G401.6 (cell line): ENCODE data around the gene AKAP7.
"Not testable (repeated sequence)": the region's sequence is repeated elsewhere in the genome, so short reads cannot be mapped to it uniquely, and the experiment has no call there.

ENCODE experiments used
- FAIRE-seq: peaks from 2 replicates; lab custom pipeline; 2012; peaks lifted over from hg19 to GRCh38; lab: Jason Lieb, UNC

The AKAP7 gene

DNA sequence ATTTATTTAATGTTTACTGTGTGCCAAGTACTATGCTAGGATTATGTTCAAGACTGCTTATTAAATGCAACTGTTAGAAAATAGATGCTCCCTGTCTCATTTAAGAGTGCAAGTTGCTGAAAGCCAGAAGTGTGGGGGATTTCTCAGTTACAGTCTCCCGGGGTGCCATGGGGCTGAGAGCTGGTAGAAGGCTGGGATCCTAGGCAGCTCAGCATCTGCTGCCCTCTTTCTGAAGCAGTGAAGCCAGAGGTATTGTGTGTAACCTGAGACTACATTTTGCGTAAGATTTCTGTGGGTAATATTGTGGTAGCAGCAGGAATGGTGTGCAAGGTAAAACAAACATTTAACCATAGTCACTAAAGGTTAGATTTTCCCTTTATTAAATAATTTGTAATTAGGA lies 120.6 kb downstream of the AKAP7 start:
- no peak for FAIRE-seq

DNA sequence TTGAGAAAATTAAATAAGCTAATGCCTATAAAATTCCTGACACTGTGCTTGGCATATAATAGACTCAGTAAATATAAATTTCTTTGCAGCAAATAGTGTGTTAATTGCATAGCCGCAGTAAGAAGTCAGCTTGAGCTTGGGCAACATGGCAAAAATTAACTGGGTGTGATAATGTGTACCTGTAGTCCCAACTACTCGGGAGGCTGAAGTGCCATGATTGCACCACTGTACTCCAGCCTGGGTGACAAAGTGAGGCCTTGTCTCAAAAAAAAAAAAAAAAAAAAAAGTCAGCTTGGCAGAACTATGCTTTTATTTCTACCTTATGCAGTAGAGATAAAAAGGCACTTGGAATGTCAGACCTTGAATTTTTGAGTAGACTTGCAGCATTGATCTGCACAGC lies 121.8 kb downstream of the AKAP7 start:
- FAIRE-seq, result no peak

DNA sequence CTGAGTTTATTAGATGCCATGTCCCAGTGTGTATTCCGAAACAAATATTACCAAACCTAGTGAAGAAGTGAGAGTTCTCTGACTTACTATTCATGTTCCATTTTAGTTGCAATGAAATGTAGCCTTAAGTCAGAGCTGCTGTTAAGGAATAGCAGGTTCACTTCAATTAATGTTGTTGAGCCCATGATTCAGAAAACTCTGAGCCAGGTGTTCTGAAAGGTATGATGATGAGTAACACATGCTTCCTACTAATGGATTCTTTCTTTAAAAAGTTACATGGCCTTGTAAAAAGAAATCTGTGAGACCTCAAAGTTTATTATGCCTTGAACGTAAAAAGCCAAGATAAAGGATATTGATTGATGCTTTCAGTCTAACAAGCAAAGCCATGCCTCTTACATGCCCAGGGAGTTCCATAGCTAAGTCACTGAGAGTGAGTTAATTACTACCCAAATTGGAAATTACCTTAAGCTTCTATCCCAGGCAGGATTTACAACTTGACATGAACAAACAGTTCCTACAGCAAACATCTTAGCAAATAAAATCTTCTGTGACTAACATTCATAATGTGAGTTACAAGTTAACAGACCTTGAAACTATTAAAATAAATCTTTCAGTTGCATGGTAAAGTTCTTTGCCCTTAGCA lies 122.9 kb downstream of the AKAP7 start:
- FAIRE-seq, result no peak

DNA sequence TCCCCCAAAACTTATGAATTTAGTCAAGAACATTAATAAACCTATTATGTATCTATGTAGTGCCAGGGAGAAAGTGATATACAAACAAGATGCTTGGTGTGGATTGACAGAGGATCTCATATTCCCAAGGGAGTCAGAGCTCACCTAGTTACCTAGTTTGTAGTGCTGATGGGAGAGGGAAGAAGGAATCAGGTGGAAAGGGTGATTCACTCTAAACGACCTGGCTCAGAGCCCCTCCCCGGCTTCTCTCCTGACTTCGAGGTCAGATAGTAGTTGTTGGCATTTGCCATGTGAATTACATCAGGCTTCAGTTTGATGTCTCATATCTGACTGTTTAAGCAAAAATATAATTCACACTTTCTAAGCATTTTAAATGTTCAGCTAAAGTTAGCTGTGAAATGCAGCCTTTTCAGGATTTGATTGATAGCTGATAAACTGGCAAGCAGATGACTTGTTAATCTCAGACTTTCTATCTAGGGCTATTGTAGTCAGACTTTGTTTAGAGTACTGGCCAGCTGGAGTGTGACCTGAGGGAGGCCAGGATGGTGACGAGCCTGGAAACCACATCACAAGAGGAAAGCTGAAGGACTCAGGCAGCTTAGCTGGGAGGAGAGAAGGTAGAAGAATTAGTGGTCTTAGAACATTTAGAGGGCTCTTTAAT lies 123.7 kb downstream of the AKAP7 start:
- FAIRE-seq, result no peak

DNA sequence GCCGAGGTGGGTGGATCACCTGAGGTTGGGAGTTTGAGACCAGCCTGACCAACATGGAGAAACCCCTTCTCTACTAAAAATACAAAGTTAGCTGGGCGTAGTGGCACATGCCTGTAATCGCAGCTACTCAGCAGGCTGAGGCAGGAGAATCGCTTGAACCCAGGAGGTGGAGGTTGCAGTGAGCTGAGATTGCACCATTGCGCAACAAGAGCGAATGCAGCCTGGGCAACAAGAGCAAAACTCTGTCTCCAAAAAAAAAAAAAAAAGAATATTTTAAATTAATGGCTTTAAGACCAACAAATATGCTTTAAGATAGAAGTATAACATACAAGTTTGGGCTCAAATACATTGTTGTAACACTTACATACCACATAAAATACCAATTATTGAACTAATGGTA lies 125.7 kb downstream of the AKAP7 start:
- FAIRE-seq, result not testable (repeated sequence)

DNA sequence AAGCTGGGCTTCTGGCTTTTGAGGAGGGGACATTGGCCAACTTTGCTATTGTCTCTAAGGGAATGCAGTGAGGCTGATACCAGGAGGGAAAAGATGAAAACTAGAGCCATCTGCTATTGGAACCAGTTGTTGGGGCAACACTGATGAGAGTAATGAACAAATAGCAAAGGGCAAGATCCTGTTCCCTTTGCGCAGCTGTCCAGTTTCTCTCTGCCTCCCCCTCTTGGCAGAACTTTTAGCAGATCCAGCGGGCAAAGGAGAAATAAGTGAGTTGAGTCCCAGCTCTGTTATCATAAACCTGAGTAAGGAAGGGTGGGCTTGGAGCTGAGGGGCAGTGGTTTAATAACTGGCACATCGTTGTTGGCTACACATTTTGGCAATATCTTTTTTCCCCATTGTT lies 126.8 kb downstream of the AKAP7 start:
- FAIRE-seq, result no peak

DNA sequence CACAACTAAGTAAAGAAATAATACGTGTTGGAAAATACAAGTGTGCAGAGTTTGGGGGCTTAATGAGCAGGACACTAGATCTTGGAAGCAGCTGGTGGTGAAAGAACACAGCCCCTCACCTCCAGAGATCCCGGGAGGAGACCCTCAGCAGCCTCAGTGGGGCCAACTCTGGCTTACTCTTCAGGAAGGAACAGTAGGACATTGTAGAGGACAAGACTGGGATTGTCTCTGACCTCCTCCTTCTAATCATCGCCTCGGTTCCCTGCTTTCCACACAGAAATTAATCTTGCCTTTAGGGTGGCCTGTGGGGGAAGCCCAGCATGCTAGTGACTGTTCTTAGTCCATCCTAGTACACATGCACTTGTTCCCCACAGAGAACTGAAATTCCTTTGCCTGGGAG lies 130.7 kb downstream of the AKAP7 start:
- FAIRE-seq, result no peak

DNA sequence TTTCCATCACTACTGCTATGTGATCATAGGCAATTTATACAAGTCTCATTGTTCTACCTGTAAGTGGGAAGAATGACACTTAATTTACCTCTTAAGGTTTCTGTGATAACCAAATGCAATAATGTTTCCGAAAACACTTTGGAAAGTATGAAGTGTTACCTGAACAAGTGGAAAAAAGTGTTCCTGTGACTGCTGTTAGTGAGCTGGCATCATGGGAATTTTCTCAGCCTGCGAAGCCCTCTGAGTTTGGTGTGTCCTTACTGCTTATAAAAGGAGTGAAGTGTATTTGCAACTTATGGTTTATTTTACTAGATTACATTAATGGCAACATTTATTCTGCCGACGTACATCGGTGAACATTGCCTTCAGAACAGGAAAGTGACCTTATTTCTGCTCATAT lies 133.0 kb downstream of the AKAP7 start:
- no peak for FAIRE-seq

DNA sequence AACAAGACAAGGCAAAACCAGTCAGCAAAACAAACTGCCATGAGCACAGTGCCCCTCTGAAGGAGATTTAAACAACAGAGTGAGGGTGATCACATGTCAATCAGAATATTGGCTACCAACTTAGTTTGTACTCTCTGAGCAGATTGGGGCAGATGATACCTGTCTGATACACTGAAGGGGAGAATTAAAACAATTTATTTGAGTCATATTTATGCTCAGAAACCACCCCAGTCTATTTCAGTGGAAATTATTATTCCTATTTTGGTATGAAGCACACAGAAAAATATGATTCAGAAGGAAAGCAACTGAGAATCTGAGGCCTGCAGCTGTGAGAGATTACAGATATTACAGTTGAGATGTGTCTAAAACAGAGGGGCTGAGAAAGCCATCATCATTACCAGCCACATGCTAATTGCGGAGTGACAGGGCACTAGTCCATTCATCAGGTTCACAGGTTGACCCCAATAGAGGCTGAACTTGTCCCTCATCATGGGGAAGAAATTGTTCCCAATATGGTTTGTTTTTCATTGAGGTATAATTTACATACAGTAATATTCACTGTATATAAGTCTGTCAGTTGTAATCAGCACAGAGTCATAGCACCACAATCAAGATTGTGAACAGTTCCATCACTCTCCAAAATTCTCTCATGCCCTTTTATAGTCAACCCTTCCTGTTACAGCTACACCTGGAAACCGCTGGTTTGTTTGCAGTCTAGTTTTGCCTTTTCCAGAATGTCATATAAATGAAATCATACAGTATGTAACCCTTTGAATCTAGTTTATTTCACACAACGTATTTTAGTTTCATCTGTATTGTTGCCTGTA lies 134.5 kb downstream of the AKAP7 start:
- no peak for FAIRE-seq

DNA sequence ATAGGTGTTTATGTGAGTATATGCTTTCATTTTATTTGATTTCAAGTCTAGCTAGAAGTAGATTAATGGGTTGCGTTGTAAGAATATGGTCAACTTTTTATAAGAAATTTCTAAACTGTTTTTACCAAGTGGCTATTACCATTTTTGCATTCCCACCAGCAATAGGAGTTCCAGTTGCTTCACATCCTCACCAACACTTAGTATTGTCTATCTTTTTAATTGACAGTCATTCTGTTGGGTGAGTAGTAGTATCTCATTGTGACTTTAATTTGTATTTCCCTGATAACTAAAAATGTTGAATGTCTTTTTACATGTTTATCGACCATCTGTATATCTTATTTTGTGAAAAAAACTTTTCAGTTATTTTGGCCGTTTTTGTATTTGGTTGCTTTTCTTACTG lies 135.3 kb downstream of the AKAP7 start:
- no peak for FAIRE-seq

DNA sequence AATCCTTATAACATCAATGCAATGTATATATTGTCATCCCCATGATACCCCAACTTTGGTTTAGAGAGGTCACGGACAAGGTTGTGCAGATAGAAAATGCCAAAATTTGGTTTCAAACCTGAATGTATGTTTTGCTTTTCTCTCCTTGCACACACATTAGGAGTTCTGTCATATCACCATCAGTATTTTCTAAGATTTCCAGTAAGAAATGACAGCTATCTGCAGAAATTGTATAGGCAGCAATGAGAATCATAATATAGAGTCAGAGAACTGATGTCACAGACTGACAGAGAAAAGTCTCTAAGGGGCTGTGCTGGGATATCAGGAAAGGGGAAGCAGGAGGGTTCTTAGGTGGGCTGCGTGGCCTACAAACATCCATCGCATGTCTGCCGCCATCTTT lies 140.0 kb downstream of the AKAP7 start:
- no peak for FAIRE-seq

DNA sequence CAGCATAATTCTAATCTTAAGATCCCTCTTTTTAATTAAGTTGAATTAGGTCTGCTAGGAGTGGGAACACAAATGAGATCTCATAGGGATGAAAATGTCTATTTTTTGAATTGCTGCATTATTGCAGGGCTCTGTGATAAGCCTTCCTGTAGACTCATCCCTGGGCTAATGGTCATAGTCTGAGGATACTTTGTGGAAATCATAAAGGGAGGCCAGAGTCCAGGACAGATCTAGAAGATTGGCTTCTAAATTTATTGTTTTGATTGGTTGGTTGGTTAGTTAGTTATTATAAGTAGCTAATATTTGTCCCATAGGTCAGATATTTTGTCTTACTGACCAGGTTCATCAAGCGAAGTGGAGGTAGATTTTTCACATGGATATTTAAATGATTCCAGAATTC lies 142.3 kb downstream of the AKAP7 start:
- no peak for FAIRE-seq

DNA sequence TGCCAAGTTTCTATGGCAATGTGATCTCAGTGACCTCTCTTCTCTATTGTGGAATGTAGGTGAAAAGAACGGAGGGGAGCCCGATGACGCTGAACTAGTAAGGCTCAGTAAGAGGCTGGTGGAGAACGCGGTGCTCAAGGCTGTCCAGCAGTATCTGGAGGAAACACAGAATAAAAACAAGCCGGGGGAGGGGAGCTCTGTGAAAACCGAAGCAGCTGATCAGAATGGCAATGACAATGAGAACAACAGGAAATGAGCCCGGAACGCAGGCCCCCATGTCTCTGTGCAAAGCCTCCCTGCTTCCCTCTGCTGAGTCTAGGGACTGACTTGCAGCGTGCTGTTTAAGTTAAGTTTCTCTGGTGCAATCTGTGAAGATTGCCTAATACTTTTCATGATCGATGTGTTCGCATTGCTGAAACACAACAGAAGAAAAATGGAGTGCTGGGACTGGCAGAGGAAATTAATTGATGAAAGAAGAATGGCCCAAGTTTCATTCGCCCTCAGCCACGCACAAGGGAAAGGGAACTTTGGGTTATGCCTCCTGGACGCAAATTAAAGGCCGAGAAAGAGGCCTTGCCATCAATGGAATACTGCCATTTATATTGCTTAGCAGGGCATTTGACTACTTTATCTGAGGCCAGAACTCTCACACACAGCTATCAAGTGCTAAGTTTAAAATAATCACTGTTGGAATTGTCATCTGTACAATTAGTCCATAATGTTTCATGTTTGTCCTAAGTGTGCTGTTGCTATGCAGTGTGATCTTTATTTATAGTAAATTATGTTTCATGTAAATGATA lies 146.4 kb downstream of the AKAP7 start:
- FAIRE-seq, result no peak

DNA sequence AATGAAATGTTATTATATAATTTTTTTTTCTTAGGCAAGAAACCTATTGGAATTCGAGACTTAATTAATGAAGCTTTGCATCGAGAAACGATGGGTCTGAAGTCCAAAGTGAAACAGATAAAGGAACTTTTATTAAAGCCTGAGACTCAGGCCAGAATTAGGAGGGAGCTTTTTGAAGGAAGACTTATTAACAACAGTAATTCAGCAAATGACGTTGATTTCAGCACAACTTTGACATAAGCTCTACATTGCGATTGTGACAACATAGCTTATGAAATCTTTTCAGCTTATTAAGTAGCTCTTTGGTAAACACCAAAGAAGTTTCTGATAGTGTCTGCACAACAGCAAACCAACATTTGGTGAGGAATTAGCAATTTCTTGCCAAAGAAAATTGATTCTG lies 147.1 kb downstream of the AKAP7 start:
- FAIRE-seq, result no peak

DNA sequence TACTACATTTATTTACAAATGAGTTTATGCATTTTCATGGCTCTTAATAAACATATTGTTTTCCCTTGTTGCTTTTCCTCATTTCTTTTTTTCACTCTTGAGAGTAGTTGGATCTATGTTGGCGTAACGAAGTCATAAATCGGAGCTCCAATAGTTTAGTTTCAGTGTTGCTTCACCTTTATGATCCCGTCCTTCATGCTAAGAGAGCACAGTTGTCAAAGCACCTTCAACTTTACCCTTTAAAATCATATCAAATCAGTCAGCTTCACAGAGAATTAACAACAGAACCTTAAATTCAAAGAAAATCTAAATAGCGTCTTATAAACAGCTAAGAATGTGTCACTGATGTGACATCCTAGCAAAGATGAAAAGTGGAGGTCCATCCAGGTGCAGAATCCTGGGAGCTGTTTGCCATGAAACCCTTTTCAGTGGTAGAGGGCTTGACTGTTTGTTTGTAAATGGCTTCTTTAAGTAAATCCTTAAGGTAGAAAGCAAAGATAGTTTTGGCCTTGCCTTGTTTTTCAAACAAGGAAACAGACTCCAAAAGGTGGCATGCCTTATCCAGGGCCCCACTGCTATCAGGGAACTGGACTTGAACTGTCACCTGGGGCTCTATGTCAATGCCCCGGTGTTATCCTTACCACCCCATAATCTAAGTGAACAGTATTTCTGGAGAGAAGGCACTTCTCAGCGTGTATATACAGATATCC lies 148.4 kb downstream of the AKAP7 start:
- FAIRE-seq, result no peak

DNA sequence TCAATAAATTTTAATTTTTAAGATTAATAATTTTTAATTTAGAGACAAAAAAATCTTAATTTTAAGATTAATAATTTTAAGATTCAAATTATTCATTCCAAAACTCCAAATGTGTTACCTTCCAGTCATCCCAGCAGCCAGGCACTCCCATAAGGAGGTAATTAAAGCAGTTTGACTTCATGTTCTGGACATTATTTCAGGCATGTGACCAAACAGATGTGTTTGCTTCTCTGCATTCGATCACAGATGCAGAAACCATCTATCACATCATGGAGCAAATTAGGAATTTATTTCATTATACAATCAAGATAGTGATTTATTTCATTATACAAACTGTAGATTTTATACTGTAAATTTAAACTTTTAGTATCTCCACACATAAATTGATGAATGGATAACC lies 150.3 kb downstream of the AKAP7 start:
- peak; percentile 28 for FAIRE-seq

DNA sequence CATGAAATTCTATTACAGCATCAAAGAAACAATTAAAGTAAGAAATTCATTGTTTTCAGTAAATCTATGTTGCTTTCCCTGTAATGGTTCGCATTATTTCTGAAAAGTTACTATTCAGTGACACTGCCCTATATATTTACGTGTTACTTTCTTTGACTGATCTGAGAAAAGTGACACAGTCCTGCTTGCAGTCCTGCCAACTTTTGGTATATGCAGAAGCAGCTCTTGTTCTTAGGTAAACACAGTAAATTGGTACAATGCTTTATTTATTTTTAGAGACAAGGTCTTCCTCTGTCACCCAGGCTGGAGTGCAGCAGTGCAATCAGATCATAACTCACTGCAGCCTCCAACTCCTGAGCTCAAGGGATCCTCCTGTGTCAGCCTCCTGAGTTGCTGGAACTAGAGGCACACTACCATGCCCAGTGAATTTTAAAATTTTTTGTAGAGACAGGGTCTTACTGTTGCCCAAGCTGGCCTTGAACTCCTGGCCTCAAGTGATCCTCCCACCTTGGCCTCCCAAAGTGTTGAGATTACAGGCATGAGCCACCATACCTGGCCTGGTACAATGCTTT lies 151.3 kb downstream of the AKAP7 start:
- no peak for FAIRE-seq

DNA sequence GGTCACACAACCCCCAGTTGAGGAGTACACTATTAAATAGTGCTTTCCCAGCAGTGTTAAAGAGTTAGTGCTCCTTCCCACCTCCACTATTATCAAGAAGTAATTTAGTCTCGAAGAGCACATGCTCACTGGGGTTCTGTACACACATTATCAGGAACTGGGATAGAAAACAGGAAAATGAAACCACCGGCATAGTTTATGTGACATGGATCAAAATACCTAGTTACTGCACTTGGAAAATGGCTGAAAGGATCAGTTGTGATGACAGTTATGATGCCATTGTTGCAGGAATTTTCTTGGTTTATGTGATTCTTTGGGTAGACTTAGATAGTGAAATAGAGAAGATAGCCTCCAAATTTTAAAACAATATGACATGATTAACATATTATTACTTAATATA lies 152.9 kb downstream of the AKAP7 start:
- no peak for FAIRE-seq

DNA sequence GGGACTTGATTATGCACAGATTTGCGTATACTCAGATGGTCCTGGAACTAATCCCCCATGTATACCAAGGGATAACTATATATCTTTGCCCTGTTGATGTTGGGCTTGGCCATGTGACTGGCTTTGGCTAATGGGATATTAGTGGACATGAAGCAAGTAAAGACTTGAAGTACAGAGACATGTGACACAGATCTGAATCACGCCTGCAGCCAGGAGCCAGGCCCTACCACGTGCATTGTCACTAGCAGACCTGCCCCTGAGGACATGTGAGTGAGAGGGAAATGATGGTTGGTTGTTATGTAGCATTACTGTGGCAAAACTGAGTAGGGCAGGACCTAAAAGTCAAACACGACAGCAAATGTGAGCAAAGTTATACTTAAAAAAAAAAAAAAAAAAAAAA lies 155.7 kb downstream of the AKAP7 start:
- no peak for FAIRE-seq

DNA sequence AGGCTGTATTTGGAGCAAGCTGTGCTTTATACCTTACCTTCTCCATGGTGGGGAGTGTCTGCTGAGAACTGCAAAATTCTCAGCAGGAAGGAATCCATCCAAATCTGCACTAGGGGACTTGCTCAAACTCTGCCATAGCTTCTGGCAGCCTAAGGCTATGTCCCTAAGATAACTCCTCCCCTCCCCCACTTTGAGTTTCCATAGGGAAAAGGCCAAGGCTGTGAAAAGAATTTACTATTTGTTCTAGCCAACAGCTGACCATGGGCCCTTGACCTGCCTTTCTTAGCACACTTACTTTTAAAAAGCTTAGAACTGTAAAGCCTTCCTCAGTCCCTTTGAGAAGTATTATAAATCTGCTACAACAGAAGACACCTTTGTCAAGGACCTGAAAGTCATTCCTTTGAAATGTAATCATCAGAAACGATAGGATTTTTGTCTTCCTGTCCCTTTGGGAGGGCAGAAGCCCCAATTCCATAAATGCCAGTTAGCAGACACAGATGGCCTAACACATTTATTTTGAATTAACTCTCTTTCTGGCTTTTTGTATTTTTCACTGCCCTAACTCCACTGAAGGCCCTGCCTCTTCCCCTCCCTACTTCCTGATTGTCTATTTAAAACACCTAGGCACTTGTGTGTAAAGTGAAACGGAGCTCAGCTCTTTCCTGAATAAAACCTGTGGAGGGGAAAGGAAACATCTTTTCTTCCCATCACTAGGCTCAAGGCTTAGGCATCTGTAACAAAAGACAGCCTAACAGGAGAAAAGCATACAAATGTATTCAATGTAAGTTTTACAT lies 157.1 kb downstream of the AKAP7 start:
- no peak for FAIRE-seq

DNA sequence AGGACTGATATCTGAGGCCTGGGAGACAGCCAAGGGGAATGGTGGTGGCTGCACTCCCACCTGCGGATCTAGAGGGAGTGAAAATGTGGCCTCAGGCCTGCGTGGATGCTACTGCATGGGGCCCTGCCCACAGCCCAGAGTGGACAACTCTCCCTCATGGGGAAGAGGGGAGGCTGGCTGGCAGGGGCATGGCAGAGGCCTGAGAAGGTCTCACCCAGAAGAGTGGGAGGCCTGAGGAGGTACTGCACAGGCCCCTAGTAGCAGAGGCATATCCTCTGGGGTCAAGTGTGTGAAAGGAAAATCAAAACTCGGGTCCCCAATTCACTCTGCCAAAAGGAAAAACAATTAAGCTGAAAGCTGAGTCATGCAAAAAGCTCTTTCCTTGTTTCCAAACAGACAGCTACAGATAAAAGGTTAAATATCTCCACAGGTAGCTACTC lies 158.2 kb downstream of the AKAP7 start:
- no peak for FAIRE-seq
